ENCODE results near the gene GPR39.
"Not testable (repeated sequence)": the region's sequence is repeated elsewhere in the genome, so short reads cannot be mapped to it uniquely, and the experiment has no call there.

Gene GPR39

DNA sequence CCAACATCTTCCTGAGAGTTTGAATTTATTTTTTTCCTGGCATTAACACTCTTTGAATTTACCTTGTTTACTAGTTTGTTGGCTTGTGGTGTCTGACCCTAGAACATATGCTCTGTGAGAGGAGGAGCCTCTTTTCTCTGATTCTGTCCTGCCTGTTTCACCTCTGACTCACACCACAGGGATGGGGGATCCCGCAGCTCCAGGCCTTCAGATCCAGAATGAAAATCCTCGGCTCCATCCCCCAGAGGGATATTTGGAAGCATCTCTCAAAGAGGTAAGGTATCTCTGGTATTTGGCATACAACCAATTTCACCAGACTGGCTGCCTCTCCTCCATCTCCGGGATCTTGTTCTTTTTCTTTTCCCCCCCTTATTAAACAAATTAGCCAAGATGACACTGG, 104.7 kb downstream of the GPR39 start:
- H3K27me3 ChIP-seq (ENCODE audit: control insufficient read depth in 2 of 2, insufficient read depth in 2 of 2, low read length in 2 of 2), result no peaks in the 10 kb centered on the region
- no peak overlapping the region for H3K27ac ChIP-seq (ENCODE audit: low read depth in 2 of 2, low read length in 2 of 2)
- H3K4me1 ChIP-seq (ENCODE audit: control insufficient read depth in 2 of 2, insufficient read depth in 2 of 2, low read length in 2 of 2), result no peaks in the 10 kb centered on the region
- no peak overlapping the region for H3K4me3 ChIP-seq (ENCODE audit: low read length in 2 of 2)
- no peaks in the 10 kb centered on the region for H3K36me3 ChIP-seq (ENCODE audit: control insufficient read depth in 2 of 2, insufficient read depth in 2 of 2, low read length in 2 of 2)
- H3K9me3 ChIP-seq (ENCODE audit: control insufficient read depth in 2 of 2, low read length in 2 of 2), result no peaks in the 10 kb centered on the region
- no peak overlapping the region for H3K9ac ChIP-seq (ENCODE audit: low read depth in 1 of 2, low read length in 2 of 2)

DNA sequence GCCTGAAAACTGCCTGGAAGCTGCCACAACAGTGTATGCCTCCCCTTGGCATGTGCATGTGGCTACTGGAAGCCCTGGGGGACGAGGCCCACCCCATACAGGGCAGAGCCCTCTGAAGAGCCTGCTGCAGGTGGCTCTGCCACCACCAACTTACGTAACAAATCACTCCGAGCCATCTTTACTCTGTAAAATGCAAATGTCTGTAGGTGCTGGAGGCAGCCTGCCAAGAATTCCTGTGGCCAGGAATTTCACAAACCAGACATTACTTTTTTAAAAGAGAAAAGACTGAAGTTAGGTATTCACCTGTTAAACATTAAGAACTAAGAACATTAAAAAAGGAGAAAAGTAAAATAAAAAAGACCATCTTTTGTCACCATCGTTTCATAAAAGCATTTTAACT, 106.3 kb downstream of the GPR39 start:
- H3K4me1 ChIP-seq (ENCODE audit: control insufficient read depth in 2 of 2, insufficient read depth in 2 of 2, low read length in 2 of 2), result no peaks in the 10 kb centered on the region
- H3K27ac ChIP-seq (ENCODE audit: low read depth in 2 of 2, low read length in 2 of 2), result no peak overlapping the region
- no peak overlapping the region for H3K4me3 ChIP-seq (ENCODE audit: low read length in 2 of 2)
- no peaks in the 10 kb centered on the region for H3K36me3 ChIP-seq (ENCODE audit: control insufficient read depth in 2 of 2, insufficient read depth in 2 of 2, low read length in 2 of 2)
- H3K27me3 ChIP-seq (ENCODE audit: control insufficient read depth in 2 of 2, insufficient read depth in 2 of 2, low read length in 2 of 2), result no peaks in the 10 kb centered on the region
- no peaks in the 10 kb centered on the region for H3K9me3 ChIP-seq (ENCODE audit: control insufficient read depth in 2 of 2, low read length in 2 of 2)
- H3K9ac ChIP-seq (ENCODE audit: low read depth in 1 of 2, low read length in 2 of 2), result no peak overlapping the region

DNA sequence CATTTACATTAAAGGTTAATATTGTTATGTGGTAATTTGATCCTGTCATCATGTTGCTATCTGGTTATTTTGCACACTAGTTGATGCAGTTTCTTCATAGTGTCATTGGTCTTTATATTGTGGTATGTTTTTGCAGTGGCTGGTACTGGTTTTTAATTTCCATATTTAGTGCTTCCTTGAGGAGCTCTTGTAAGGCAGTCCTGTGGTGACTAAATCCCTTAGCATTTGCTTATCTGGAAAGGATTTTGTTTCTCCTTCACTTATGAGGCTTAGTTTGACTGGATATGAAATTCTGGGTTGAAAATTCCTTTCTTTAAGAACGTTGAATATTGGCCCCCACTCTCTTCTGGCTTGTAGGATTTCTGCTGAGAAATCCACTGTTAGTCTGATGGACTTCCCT, 120.5 kb downstream of the GPR39 start:
- H3K9ac ChIP-seq (ENCODE audit: low read depth in 1 of 2, low read length in 2 of 2); H3K4me3 ChIP-seq (ENCODE audit: low read length in 2 of 2); H3K4me1 ChIP-seq (ENCODE audit: control insufficient read depth in 2 of 2, insufficient read depth in 2 of 2, low read length in 2 of 2); H3K9me3 ChIP-seq (ENCODE audit: control insufficient read depth in 2 of 2, low read length in 2 of 2); H3K27ac ChIP-seq (ENCODE audit: low read depth in 2 of 2, low read length in 2 of 2); H3K36me3 ChIP-seq (ENCODE audit: control insufficient read depth in 2 of 2, insufficient read depth in 2 of 2, low read length in 2 of 2); H3K27me3 ChIP-seq (ENCODE audit: control insufficient read depth in 2 of 2, insufficient read depth in 2 of 2, low read length in 2 of 2): not testable (repeated sequence)

DNA sequence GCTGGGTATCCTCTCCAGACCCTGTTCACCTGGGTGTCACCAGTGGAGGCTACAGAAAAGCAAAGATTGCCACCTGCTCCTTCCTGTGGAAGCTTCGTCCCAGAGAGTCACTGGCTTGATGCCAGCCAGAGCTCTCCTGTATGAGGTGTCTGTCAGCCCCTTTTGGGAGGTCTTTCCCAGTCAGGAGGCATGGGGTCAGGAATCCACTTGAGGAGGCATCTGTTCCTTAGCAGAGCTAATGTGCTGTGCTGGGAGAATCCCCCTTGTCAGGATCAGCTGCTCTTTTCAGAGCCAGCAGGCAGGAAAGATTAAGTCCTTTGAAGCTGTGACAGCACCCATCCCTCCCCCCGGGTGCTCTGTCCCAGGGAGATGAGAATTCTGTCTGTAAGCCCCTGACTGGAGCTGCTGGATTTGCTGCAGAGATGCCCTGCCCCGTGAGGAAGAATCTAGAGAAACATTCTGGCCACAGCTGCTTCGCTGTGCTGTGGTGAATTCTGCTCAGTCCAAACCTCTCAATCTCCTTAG, 121.8 kb downstream of the GPR39 start:
- Histone ChIP-seq H3K9me3 (ENCODE audit: control insufficient read depth in 2 of 2, low read length in 2 of 2) (no peaks in the 10 kb centered on the region), H3K36me3 (ENCODE audit: control insufficient read depth in 2 of 2, insufficient read depth in 2 of 2, low read length in 2 of 2) (no peaks in the 10 kb centered on the region), H3K27ac (ENCODE audit: low read depth in 2 of 2, low read length in 2 of 2) (no peak overlapping the region), H3K9ac (ENCODE audit: low read depth in 1 of 2, low read length in 2 of 2) (no peak overlapping the region), H3K27me3 (ENCODE audit: control insufficient read depth in 2 of 2, insufficient read depth in 2 of 2, low read length in 2 of 2) (no peaks in the 10 kb centered on the region), H3K4me3 (ENCODE audit: low read length in 2 of 2) (no peak overlapping the region), H3K4me1 (ENCODE audit: control insufficient read depth in 2 of 2, insufficient read depth in 2 of 2, low read length in 2 of 2) (no peaks in the 10 kb centered on the region)

DNA sequence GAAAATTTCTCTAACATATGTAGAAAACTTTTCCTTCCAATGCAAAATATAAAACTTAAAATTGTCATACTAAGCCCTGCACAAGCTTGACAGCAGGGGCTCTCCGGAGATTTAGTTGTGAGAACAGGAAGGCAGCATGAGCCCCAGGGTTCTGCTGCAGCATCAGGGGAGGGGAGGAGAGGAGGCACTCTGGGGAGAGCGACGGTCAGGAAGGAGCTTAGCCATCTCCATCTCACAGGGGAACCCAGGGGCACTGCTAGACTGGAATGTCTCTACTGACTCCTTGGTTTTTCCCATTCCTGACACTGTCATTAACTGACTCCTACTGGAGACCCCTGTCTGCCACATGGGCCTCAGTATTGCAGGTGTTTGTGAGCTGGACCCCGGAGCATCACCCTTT, 123.6 kb downstream of the GPR39 start:
- Histone ChIP-seq H3K4me1 (ENCODE audit: control insufficient read depth in 2 of 2, insufficient read depth in 2 of 2, low read length in 2 of 2) (no peaks in the 10 kb centered on the region), H3K27me3 (ENCODE audit: control insufficient read depth in 2 of 2, insufficient read depth in 2 of 2, low read length in 2 of 2) (no peaks in the 10 kb centered on the region), H3K27ac (ENCODE audit: low read depth in 2 of 2, low read length in 2 of 2) (no peak overlapping the region), H3K4me3 (ENCODE audit: low read length in 2 of 2) (no peak overlapping the region), H3K36me3 (ENCODE audit: control insufficient read depth in 2 of 2, insufficient read depth in 2 of 2, low read length in 2 of 2) (no peaks in the 10 kb centered on the region), H3K9ac (ENCODE audit: low read depth in 1 of 2, low read length in 2 of 2) (no peak overlapping the region), H3K9me3 (ENCODE audit: control insufficient read depth in 2 of 2, low read length in 2 of 2) (no peaks in the 10 kb centered on the region)

DNA sequence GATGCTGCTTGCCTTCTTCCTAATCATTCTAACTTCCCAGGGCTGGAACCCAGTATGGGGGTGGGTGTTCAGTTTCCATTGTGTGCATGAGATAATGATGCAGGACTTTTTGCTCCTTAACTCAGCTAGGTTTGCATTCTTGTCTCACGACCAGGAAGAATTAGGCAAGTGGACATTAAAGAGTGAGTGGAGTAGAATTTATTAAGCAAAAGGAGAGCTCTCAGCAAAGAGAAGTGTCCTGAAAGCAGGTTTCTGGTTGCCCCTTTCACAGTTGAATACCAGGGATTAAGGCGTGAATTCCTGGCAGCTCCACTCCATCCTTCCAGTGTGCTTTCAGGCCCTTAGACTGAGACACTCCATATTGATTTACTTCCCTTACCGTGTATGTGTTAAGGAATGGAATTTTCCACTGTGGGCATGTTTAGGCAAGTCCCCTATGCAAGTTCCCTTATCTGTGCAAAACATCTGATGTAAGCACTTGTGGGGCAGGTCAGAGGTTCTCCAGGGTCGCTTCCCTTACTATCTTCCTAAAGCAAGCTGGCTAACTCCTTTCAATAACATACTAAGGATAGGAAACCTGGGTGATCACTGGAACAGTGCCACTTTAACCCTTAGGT, 126.5 kb downstream of the GPR39 start:
- H3K4me1 ChIP-seq (ENCODE audit: control insufficient read depth in 2 of 2, insufficient read depth in 2 of 2, low read length in 2 of 2), result no peaks in the 10 kb centered on the region
- no peaks in the 10 kb centered on the region for H3K36me3 ChIP-seq (ENCODE audit: control insufficient read depth in 2 of 2, insufficient read depth in 2 of 2, low read length in 2 of 2)
- no peak overlapping the region for H3K9ac ChIP-seq (ENCODE audit: low read depth in 1 of 2, low read length in 2 of 2)
- H3K27me3 ChIP-seq (ENCODE audit: control insufficient read depth in 2 of 2, insufficient read depth in 2 of 2, low read length in 2 of 2), result no peaks in the 10 kb centered on the region
- no peak overlapping the region for H3K4me3 ChIP-seq (ENCODE audit: low read length in 2 of 2)
- H3K27ac ChIP-seq (ENCODE audit: low read depth in 2 of 2, low read length in 2 of 2), result no peak overlapping the region
- H3K9me3 ChIP-seq (ENCODE audit: control insufficient read depth in 2 of 2, low read length in 2 of 2), result no peaks in the 10 kb centered on the region

DNA sequence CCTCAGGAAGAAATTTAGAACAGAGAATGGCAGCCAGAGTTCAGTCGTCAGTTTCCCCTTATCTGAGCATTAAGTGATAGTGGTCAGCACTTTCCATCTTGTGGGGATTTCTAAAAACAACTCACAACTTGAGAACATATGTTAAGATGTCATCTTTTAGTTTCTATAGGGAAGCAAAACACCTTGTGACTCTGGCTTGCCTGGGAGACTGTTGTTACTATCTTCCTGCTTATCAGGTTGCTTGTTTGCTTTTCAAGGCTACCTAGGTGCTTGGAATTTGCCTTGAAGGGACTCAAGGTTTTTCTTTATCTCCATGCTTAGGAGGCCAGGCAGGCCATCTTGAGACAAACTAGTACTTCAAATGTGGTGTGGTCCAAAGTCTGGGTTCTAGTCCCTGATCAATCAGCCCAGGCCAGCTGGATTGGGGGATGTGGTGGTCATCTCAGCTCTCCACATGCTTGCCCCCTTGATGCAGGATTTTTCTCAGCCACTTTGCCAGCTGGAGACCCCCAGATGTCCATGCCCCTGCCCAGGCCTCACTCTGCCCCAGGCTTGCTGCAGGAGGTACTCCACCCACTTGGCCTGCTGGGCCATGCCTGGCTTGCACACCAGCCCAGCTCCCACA, 127.5 kb downstream of the GPR39 start:
- no peaks in the 10 kb centered on the region for H3K4me1 ChIP-seq (ENCODE audit: control insufficient read depth in 2 of 2, insufficient read depth in 2 of 2, low read length in 2 of 2)
- H3K27me3 ChIP-seq (ENCODE audit: control insufficient read depth in 2 of 2, insufficient read depth in 2 of 2, low read length in 2 of 2), result no peaks in the 10 kb centered on the region
- H3K36me3 ChIP-seq (ENCODE audit: control insufficient read depth in 2 of 2, insufficient read depth in 2 of 2, low read length in 2 of 2), result no peaks in the 10 kb centered on the region
- no peak overlapping the region for H3K27ac ChIP-seq (ENCODE audit: low read depth in 2 of 2, low read length in 2 of 2)
- no peak overlapping the region for H3K9ac ChIP-seq (ENCODE audit: low read depth in 1 of 2, low read length in 2 of 2)
- H3K4me3 ChIP-seq (ENCODE audit: low read length in 2 of 2), result no peak overlapping the region
- H3K9me3 ChIP-seq (ENCODE audit: control insufficient read depth in 2 of 2, low read length in 2 of 2), result no peaks in the 10 kb centered on the region

DNA sequence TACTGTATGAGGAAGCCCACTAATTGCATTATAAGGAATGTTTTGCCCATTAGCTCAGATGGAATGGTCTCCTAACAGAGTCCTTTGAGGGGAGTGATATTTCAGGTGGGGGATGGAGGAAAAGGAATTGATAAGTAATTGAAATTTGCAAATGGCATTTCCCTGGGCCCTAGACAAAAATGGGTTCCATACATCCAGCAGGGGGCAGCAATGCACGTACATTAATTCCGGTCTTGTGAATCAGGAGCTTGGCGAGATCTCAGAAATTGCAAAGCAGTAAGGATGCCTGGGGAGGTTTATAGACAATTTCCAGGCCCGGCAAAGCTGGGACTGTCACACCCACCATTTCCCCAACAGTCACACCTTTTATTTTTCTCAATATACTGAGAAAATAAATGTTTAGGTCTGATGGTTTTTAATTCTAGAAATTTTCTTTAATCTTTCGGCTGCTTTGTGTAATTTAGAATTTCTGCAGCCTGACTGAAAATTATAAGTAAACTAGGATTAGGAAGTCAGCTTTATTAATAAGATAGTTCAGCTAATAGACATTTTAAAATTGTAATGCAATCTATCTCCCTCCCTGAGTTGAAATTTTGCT, 130.6 kb downstream of the GPR39 start:
- H3K27me3 ChIP-seq (ENCODE audit: control insufficient read depth in 2 of 2, insufficient read depth in 2 of 2, low read length in 2 of 2), result no peaks in the 10 kb centered on the region
- peaks cover 0 to 1% of the 10 kb centered on the region in 2 donors for H3K9me3 ChIP-seq (ENCODE audit: control insufficient read depth in 2 of 2, low read length in 2 of 2)
- no peak overlapping the region for H3K27ac ChIP-seq (ENCODE audit: low read depth in 2 of 2, low read length in 2 of 2)
- H3K9ac ChIP-seq (ENCODE audit: low read depth in 1 of 2, low read length in 2 of 2), result no peak overlapping the region
- H3K4me3 ChIP-seq (ENCODE audit: low read length in 2 of 2), result no peak overlapping the region
- no peaks in the 10 kb centered on the region for H3K36me3 ChIP-seq (ENCODE audit: control insufficient read depth in 2 of 2, insufficient read depth in 2 of 2, low read length in 2 of 2)
- no peaks in the 10 kb centered on the region for H3K4me1 ChIP-seq (ENCODE audit: control insufficient read depth in 2 of 2, insufficient read depth in 2 of 2, low read length in 2 of 2)

DNA sequence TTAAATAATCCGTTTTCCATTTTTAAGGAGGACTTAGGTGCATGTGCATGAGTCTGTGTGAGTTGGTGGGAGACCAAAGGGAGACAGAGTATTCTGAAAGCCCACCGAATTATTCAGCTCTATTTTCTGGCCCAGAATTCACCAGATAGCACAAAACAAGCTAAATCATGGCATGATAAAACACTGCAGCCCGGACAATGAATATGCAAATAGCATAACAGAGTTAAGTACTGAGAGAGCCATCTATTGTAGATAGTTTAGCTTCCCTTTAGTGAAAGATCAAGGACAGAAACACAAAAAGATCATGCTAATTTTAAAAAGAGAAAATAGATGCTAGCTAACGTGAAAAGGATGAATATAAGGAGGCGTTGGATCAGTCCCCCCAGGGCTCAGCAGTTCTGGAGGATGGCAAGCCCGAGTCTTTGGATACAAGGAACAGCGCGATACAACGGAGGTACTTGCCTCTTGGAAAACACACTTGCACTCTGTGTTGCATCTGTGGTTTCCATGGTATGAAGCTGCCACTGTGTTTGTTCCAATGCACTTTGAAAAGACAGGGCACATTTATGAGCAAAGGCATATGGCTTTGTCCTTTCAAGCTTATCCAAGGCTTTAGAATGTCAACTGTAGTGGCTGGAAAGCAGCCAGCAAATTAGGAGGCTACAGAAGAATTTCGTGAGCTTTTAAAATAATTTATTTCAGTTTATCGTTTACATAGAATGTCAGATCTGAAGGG, 133.5 kb downstream of the GPR39 start:
- Histone ChIP-seq H3K27me3 (ENCODE audit: control insufficient read depth in 2 of 2, insufficient read depth in 2 of 2, low read length in 2 of 2) (no peaks in the 10 kb centered on the region), H3K27ac (ENCODE audit: low read depth in 2 of 2, low read length in 2 of 2) (no peak overlapping the region), H3K9ac (ENCODE audit: low read depth in 1 of 2, low read length in 2 of 2) (no peak overlapping the region), H3K4me1 (ENCODE audit: control insufficient read depth in 2 of 2, insufficient read depth in 2 of 2, low read length in 2 of 2) (no peaks in the 10 kb centered on the region), H3K36me3 (ENCODE audit: control insufficient read depth in 2 of 2, insufficient read depth in 2 of 2, low read length in 2 of 2) (no peaks in the 10 kb centered on the region), H3K4me3 (ENCODE audit: low read length in 2 of 2) (no peak overlapping the region), H3K9me3 (ENCODE audit: control insufficient read depth in 2 of 2, low read length in 2 of 2) (peaks cover 0 to 1% of the 10 kb centered on the region in 2 donors)

DNA sequence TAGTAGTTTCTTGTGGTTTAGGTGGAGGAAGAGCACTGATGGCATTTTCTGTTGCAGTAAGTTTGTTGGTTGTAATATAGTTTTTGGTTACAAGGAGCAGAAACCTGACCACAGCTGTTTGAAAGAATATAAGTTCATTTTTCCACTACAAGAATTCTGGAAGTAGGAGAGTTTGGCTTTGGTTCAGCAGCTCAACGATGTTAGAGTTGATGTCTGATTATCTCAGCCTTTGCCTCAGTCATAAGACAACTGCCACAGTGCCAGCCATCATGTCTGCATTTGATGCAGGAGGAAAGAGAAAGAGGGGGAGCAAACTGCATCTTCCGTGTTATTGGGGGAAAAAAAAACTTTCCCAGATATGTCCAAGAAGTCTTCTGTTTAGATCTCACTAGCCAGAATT, 134.3 kb downstream of the GPR39 start:
- H3K27me3 ChIP-seq (ENCODE audit: control insufficient read depth in 2 of 2, insufficient read depth in 2 of 2, low read length in 2 of 2), result no peaks in the 10 kb centered on the region
- no peaks in the 10 kb centered on the region for H3K36me3 ChIP-seq (ENCODE audit: control insufficient read depth in 2 of 2, insufficient read depth in 2 of 2, low read length in 2 of 2)
- H3K9ac ChIP-seq (ENCODE audit: low read depth in 1 of 2, low read length in 2 of 2), result no peak overlapping the region
- H3K27ac ChIP-seq (ENCODE audit: low read depth in 2 of 2, low read length in 2 of 2), result no peak overlapping the region
- H3K4me3 ChIP-seq (ENCODE audit: low read length in 2 of 2), result no peak overlapping the region
- peaks cover 0 to 1% of the 10 kb centered on the region in 2 donors for H3K9me3 ChIP-seq (ENCODE audit: control insufficient read depth in 2 of 2, low read length in 2 of 2)
- H3K4me1 ChIP-seq (ENCODE audit: control insufficient read depth in 2 of 2, insufficient read depth in 2 of 2, low read length in 2 of 2), result no peaks in the 10 kb centered on the region
